ENCODE data around the gene UBE2J2. TPM values are rescaled to one million over a fixed set of nuclear protein-coding genes. Genes with fewer than 3 reads are reported as not detected.

The UBE2J2 gene
- total and polyA plus RNA-seq, 2 of the 8 experiments (the other 6 are each of a cell fraction or from before 2014, with no cell fraction given) = 33.6 to 67.9 TPM

DNA sequence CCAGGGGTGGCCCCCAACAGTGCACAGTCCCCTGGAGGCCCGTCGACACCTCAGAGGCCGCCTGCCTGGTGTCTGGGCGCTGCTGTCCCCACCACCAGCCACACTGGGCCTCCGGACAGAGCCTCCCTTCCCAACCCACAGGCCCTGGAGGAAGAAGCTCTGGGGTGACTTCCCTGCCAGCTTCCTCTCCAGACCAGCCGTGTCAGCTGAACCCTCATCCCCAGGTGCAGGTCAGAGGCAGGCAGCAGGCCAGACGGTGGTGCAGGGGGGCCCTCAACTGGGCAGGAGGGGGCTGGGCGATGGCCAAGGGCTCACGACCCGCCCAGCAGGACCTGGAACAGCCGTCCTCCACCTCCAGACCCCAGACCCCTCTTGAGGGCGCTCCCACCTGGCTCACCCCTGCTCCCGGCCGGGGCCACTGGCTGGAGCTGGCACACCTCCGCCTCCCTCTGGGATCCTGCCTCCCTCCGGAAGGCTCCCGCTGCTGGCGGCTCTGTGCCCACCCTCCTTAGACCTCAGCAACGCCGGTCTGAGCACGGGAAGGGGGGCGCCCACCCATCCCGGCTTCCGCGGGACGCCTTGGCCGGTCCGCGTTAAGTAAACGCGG is 67.8 kb downstream of the UBE2J2 start (continued):
- TF ChIP-seq CHD7 (IDR thresholded peaks at IDR 0.05; ENCODE audit: insufficient replicate concordance, low read length) (no peak), E2F6 (IDR thresholded peaks at IDR 0.05) (no peak), POLR2AphosphoS5 (IDR thresholded peaks at IDR 0.05; ENCODE audit: low read depth, low read length) (no peak), ATF2 (IDR thresholded peaks at IDR 0.05; ENCODE audit: low read length) (no peak), SUZ12 (IDR thresholded peaks at IDR 0.05; ENCODE audit: low read length) (peak; percentile 27; the same call in 1 of the 2 replicates)

Data from H1 (cell line).